Transverse colon (tissue), 4 donors: ENCODE measurements around the gene PDE2A. TPM values are rescaled to one million over a fixed set of nuclear protein-coding genes. Genes with fewer than 3 reads are reported as not detected.

Experiments
- DNase-seq: peaks from one replicate; pipeline ENCODE4 v3.0.0-alpha.2; 2019
- H3K27ac ChIP-seq, 4 donors: fragments of 200-600 bp; sonication (generic); 2 replicates each; pipeline ENCODE4 v1.5.1; 2016 to 2018; ENCODE audit warnings: inconsistent platforms in 4 of 4
- H3K27me3 ChIP-seq: fragments of 200-600 bp; sonication (generic); 2 replicates; pipeline ENCODE4 v1.5.1; 2017; ENCODE audit warnings: inconsistent platforms
- H3K36me3 ChIP-seq, 4 donors: fragments of 200-600 bp; sonication (generic); 2 replicates each; pipeline ENCODE4 v1.5.1; 2017 to 2019; ENCODE audit warnings: inconsistent platforms in 4 of 4
- H3K4me1 ChIP-seq, 4 donors: fragments of 200-600 bp; sonication (generic); 2 replicates each; pipeline ENCODE4 v1.5.1; 2017 to 2020; ENCODE audit warnings: inconsistent platforms in 4 of 4
- H3K4me3 ChIP-seq, 4 donors: fragments of 200-600 bp; sonication (generic); 1 replicate in 1 of 4; 2 replicates in 3 of 4; pipeline versions ENCODE4 v1.5.1 to v1.6.1; 2017 to 2019; ENCODE audit warnings: inconsistent platforms in 4 of 4
- H3K9me3 ChIP-seq, 2 donors: fragments of 200-600 bp; sonication (generic); 2 replicates each; pipeline ENCODE4 v1.5.1; 2017 to 2019; ENCODE audit warnings: inconsistent platforms in 2 of 2
- EP300 ChIP-seq: sonication (generic); formaldehyde crosslinking; IDR thresholded peaks from one replicate; pipeline ENCODE4 v1.6.1; 2017; ENCODE audit warnings: antibody characterized with exemption, low read depth
- POLR2A ChIP-seq: fragments of 450-650 bp; IDR thresholded peaks from one replicate; pipeline ENCODE4 v1.6.1; 2016; ENCODE audit warnings: antibody characterized with exemption, mild to moderate bottlenecking, moderate library complexity
- POLR2AphosphoS5 ChIP-seq, 3 donors: sonication (generic); formaldehyde crosslinking; IDR thresholded peaks; one replicate each; pipeline ENCODE4 v1.6.1; 2016; ENCODE audit warnings: antibody characterized with exemption in 3 of 3
- WGBS, 2 donors: methylation state at CpG; one replicate each; pipeline ENCODE4 v1.1.5; 2018; ENCODE audit warnings: low coverage in 1 of 2; 5-methylcytosine and 5-hydroxymethylcytosine counted together
- in situ Hi-C, 4 donors: fragments of 200-750 bp; cut with MboI; loops; one replicate each; pipeline versions ENCODE4 v1.15.0 to v1.15.1; 2017; ENCODE audit warnings: low sequenced_read_pairs in 3 of 4, low pct_ligation_motif_present in 1 of 4, low pct_unique_long_range_greater_than_20kb in 1 of 4
- intact Hi-C: fragments of 100-400 bp; cut with DNase I; formaldehyde crosslinking; loops from one replicate; pipeline ENCODE4 v1.15.1; 2023; ENCODE audit warnings: low total_unique reads
- total RNA-seq, 4 donors: library from RNA; depleted of rRNA; stranded (reverse); fragments of >200 nt; gene quantifications; one replicate each; pipeline ENCODE4 v1.1.0, GENCODE V29; 2016
- TF ChIP-seq, protein P1 (sequence below), 5 experiments: fragments of 200-600 bp in 3 of 5; fragments of 450-650 bp in 2 of 5; sonication (generic) in 3 of 5; IDR thresholded peaks; 1 replicate in 2 of 5; 2 replicates in 3 of 5; pipeline ENCODE4 v1.5.1; 2016 to 2017; ENCODE audit warnings: antibody characterized with exemption in 5 of 5, inconsistent platforms in 3 of 5, mild to moderate bottlenecking in 2 of 5, moderate library complexity in 1 of 5

The PDE2A gene
- total RNA-seq, 4 donors from 2014 or later = 6.6 to 41.9 (median 17.1) TPM

DNA sequence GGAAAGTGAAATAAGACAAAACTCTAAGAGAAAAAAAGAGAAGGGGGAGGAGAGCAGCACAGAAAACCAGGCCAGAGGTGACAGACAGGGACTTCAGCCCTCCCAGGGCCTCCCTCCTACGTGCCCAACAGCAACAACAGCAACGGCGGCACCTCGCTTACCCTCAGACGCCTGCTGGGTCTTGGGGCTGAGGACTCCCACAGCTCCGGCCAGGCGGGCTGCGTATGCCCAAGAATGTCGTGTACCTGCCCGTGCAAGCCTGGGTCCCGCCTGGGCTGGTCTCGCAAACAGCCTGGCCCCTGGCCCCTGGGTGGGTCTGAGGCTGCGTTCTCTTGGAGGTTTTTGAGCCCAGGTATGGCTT, 47.4 kb upstream of the PDE2A start:
- no peaks in the 10 kb centered on the region for H3K9me3 ChIP-seq
- H3K4me1 ChIP-seq = peaks cover 25 to 57% (median 39%) of the 10 kb centered on the region in 4 donors
- no peaks in the 10 kb centered on the region for H3K27me3 ChIP-seq
- H3K36me3 ChIP-seq = no peaks in the 10 kb centered on the region
- H3K4me3 ChIP-seq = peak overlapping the region; percentile 45 to 81 (median 57)
- TF ChIP-seq, protein P1, sequence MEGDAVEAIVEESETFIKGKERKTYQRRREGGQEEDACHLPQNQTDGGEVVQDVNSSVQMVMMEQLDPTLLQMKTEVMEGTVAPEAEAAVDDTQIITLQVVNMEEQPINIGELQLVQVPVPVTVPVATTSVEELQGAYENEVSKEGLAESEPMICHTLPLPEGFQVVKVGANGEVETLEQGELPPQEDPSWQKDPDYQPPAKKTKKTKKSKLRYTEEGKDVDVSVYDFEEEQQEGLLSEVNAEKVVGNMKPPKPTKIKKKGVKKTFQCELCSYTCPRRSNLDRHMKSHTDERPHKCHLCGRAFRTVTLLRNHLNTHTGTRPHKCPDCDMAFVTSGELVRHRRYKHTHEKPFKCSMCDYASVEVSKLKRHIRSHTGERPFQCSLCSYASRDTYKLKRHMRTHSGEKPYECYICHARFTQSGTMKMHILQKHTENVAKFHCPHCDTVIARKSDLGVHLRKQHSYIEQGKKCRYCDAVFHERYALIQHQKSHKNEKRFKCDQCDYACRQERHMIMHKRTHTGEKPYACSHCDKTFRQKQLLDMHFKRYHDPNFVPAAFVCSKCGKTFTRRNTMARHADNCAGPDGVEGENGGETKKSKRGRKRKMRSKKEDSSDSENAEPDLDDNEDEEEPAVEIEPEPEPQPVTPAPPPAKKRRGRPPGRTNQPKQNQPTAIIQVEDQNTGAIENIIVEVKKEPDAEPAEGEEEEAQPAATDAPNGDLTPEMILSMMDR (IDR thresholded peaks at IDR 0.05) = no peak
- TF ChIP-seq POLR2A (no peak), POLR2AphosphoS5 (IDR thresholded peaks at IDR 0.05) (no peak), EP300 (no peak)
- DNase-seq = peak; percentile 56
- in situ Hi-C loops (loop anchor here in 3 of 4 donors (10.0 kb wide), 2 partner anchors 73 to 453 kb away; partner anchors contain the start of gene STARD10 (in 3 of the 3)), intact Hi-C loops (no loop called here)
- WGBS, 2 donors = 4% methylated on average over 13 of the region's 13 CpGs; no CpG with 5 or more reads in 1 of the 2 donors
- H3K27ac ChIP-seq = peak overlapping the region; percentile 86 to 93 (median 92)

DNA sequence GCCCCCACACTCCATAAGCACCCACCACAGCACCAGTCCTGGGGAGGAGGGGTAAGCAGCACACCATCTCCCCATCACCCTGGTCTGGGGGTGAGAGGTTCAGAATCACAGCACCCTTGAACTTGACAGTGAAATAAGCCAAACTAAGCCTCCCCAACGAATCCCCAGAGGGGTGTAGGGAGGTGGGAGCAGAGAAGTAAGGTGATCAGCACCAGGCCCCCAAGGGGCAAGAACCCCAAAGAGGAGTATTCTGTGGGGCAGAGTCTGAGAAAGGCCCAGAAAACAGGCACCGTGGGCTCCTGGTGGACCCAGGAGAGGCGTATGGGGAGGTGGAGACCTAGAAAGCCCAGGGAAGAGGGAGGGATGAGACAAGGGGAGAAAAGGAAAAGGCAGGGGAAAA, 47.1 kb upstream of the PDE2A start:
- Histone ChIP-seq H3K27me3 (no peaks in the 10 kb centered on the region), H3K4me3 (peak overlapping the region; percentile 45 to 81 (median 57)), H3K36me3 (no peaks in the 10 kb centered on the region), H3K27ac (peak overlapping the region; percentile 86 to 93 (median 92)), H3K9me3 (no peaks in the 10 kb centered on the region), H3K4me1 (peaks cover 25 to 61% (median 39%) of the 10 kb centered on the region in 4 donors)
- 0 to 4% methylated on average over 2 to 3 of the region's 3 CpGs for WGBS, 2 donors
- DNase-seq = no peak
- TF ChIP-seq POLR2AphosphoS5 (IDR thresholded peaks at IDR 0.05) = no peak
- TF ChIP-seq, protein P1 (IDR thresholded peaks at IDR 0.05) = no peak
- no peak for TF ChIP-seq POLR2A
- TF ChIP-seq EP300 = no peak
- intact Hi-C loops = no loop called here
- in situ Hi-C loops = loop anchor here in 3 of 4 donors (10.0 kb wide), 2 partner anchors 74 to 454 kb away; partner anchors contain the start of gene STARD10 (in 3 of the 3)

DNA sequence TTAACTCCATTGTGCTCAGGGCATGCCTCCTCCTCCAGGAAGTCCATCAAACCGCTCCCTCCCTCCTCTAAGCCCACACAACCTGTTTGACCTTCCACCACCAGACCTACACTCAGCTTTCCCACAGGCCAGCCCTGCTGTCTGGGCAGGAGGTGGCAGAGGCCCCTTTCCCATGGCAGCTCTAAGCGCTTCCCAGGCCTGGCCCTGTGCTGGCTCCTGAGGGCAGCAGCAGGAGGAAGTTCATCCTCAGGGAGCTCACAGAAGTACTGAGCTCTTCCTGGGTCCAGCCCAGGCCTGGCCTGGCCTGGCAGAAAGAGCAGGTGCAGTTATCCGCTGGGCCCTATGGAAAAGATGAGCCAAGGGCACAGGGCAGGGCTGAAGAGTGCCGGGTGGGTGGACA, 46.6 kb upstream of the PDE2A start:
- peaks cover 25 to 62% (median 39%) of the 10 kb centered on the region in 4 donors for H3K4me1 ChIP-seq

DNA sequence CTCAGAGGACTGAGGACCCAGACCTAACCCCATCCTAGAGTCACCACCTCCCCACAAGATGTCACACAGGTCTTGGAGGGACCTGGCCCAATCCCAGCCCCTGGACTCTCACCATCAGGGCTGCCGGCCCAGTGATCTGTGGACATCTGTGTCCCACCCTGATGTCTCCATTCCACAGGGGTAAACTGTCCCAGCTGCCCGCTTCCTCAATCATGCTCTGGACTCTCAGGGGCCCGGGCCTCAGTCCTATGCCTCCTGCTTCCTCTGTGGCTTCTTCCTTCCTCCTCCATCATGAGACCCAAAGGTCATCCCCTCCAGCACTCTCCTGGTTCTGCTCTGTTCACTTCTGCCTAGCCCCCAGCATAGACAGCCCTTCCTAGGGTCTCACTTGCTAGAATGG, 45.8 kb upstream of the PDE2A start:
- Histone ChIP-seq H3K27me3 (no peaks in the 10 kb centered on the region), H3K4me1 (peaks cover 25 to 58% (median 39%) of the 10 kb centered on the region in 4 donors), H3K36me3 (no peaks in the 10 kb centered on the region), H3K4me3 (peak overlapping the region in 2 of 4 donors; percentile 58 to 81), H3K27ac (peak overlapping the region; percentile 86 to 93 (median 92)), H3K9me3 (no peaks in the 10 kb centered on the region)
- no peak for DNase-seq
- TF ChIP-seq EP300 (no peak), POLR2A (no peak), POLR2AphosphoS5 (IDR thresholded peaks at IDR 0.05) (no peak)
- TF ChIP-seq, protein P1 (IDR thresholded peaks at IDR 0.05) = no peak
- in situ Hi-C loops (loop anchor here in 3 of 4 donors (10.0 kb wide), 2 partner anchors 75 to 455 kb away; partner anchors contain the start of gene STARD10 (in 3 of the 3)), intact Hi-C loops (no loop called here)
- whole genome bisulfite sequencing, 2 donors = 76% methylated on average over 3 of the region's 3 CpGs; no CpG with 5 or more reads in 1 of the 2 donors

More for the DNA sequence above, 46.6 kb upstream of the PDE2A start:
- DNase-seq = no peak
- peak overlapping the region; percentile 45 to 81 (median 57) for H3K4me3 ChIP-seq
- peak overlapping the region; percentile 86 to 93 (median 92) for H3K27ac ChIP-seq
- intact Hi-C loops = no loop called here
- no peak for TF ChIP-seq POLR2AphosphoS5 (IDR thresholded peaks at IDR 0.05)
- TF ChIP-seq POLR2A = peak; percentile 29
- TF ChIP-seq EP300 = no peak
- TF ChIP-seq, protein P1 (IDR thresholded peaks at IDR 0.05) = no peak
- no peaks in the 10 kb centered on the region for H3K36me3 ChIP-seq
- WGBS, 2 donors = 54% methylated on average over 4 of the region's 4 CpGs; no CpG with 5 or more reads in 1 of the 2 donors
- no peaks in the 10 kb centered on the region for H3K9me3 ChIP-seq
- in situ Hi-C loops = loop anchor here in 3 of 4 donors (10.0 kb wide), 2 partner anchors 74 to 454 kb away; partner anchors contain the start of gene STARD10 (in 3 of the 3)
- H3K27me3 ChIP-seq = no peaks in the 10 kb centered on the region
